Lung microvascular endothelial cell (primary cell): ENCODE results near the gene UBN1. TPM values are rescaled to one million over a fixed set of nuclear protein-coding genes. Genes with fewer than 3 reads are reported as not detected.

Experiments used
- DNase-seq, 2 donors: peaks; one replicate each; pipeline versions ENCODE4 v3.0.0 to v3.0.0-alpha.2; 2010; ENCODE audit warnings: low read depth in 2 of 2
- total RNA-seq: library from RNA; depleted of rRNA; stranded (reverse); fragments of >200 nt; gene quantifications from 2 replicates; pipeline ENCODE4 v1.2.1, GENCODE V29; 2014

The UBN1 gene
- total RNA-seq, result 16.3 and 23.8 TPM in 2 replicates

GRCh38 chr16:4846901-4847773 is at the start of gene UBN1, which contains the start of gene GLYR1:
Gene UBN1 (plus strand): TSS chr16:4847481. CDS start chr16:4852918, 5,437 bp downstream.
Gene GLYR1 (minus strand): TSS chr16:4847288. CDS start chr16:4847265, 23 bp downstream.
- peak; percentile 98 to 99 for DNase-seq

GRCh38 chr16:4797805-4798252 is 49.5 kb upstream of the UBN1 start:
- DNase-seq, result no peak

- no peak for DNase-seq
Observed at GRCh38 chr16:4798456-4798855, 48.8 kb upstream of the UBN1 start.

- DNase-seq, result no peak
Observed at GRCh38 chr16:4799171-4799855, 48.0 kb upstream of the UBN1 start.

GRCh38 chr16:4800290-4801041 is 46.8 kb upstream of the UBN1 start:
- DNase-seq, result peak in 1 of 2 donors; percentile 64

GRCh38 chr16:4801051-4801961 is 46.0 kb upstream of the UBN1 start:
- DNase-seq, result no peak

GRCh38 chr16:4801962-4802658 is 45.2 kb upstream of the UBN1 start, which contains the start of gene ROGDI:
Gene ROGDI (minus strand): TSS chr16:4802633. CDS start chr16:4802571, 62 bp downstream.
- DNase-seq, result peak; percentile 30 to 45

- DNase-seq, result peak; percentile 89 to 90
Observed at GRCh38 chr16:4802659-4803287, 44.5 kb upstream of the UBN1 start.

- no peak for DNase-seq
Observed at GRCh38 chr16:4803401-4803844, 43.9 kb upstream of the UBN1 start.

GRCh38 chr16:4803898-4804762 is 43.2 kb upstream of the UBN1 start:
- no peak for DNase-seq

- DNase-seq, result no peak
Observed at GRCh38 chr16:4805231-4805630, 42.0 kb upstream of the UBN1 start.

- DNase-seq, result no peak
Observed at GRCh38 chr16:4806280-4806679, 41.0 kb upstream of the UBN1 start.

- DNase-seq, result no peak
Observed at GRCh38 chr16:4811242-4811641, 36.0 kb upstream of the UBN1 start.

- DNase-seq, result no peak
Observed at GRCh38 chr16:4811773-4812172, 35.5 kb upstream of the UBN1 start.

- no peak for DNase-seq
Observed at GRCh38 chr16:4813251-4814003, 33.9 kb upstream of the UBN1 start.

- DNase-seq, result no peak
Observed at GRCh38 chr16:4814046-4814445, 33.2 kb upstream of the UBN1 start.

- no peak for DNase-seq
Observed at GRCh38 chr16:4814542-4815173, 32.6 kb upstream of the UBN1 start.
